ENCODE measurements around the gene CUEDC2.
A peak's percentile ranks its signal among the peaks of the same experiment; 100 is the strongest.
"Not testable (repeated sequence)": the region's sequence is repeated elsewhere in the genome, so short reads cannot be mapped to it uniquely, and the experiment has no call there.

The CUEDC2 gene

GRCh38 chr10:102432162-102432950 lies at the start of gene CUEDC2:
Gene CUEDC2 (minus strand): TSS chr10:102432574. CDS start chr10:102425188, 7,386 bp downstream.
- peak; percentile 88 for DNase-seq

- no peak for DNase-seq
These were observed 48.0 kb upstream of the CUEDC2 start for GRCh38 chr10:102480396-102480795.

DNA sequence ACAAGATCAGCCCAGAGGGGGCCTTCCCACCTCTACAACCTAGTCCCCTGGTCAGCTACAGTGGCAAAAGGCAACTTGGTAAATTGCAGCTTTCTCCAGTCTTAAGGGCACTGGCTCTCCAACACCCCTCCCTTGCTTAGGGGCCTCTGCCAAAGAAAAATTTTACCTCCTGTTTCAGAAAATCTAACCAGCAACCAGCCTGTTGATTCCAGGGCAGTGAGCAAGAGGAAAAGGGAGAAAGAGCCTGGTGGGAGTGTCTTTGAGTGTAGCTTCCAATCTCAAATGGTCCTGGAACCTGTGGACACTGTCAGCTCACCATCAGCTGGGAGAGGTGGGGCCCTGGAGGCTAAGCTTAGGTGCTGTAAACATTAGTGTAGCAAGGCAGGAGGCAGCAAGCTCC lies 47.3 kb upstream of the CUEDC2 start:
- DNase-seq = no peak

DNA sequence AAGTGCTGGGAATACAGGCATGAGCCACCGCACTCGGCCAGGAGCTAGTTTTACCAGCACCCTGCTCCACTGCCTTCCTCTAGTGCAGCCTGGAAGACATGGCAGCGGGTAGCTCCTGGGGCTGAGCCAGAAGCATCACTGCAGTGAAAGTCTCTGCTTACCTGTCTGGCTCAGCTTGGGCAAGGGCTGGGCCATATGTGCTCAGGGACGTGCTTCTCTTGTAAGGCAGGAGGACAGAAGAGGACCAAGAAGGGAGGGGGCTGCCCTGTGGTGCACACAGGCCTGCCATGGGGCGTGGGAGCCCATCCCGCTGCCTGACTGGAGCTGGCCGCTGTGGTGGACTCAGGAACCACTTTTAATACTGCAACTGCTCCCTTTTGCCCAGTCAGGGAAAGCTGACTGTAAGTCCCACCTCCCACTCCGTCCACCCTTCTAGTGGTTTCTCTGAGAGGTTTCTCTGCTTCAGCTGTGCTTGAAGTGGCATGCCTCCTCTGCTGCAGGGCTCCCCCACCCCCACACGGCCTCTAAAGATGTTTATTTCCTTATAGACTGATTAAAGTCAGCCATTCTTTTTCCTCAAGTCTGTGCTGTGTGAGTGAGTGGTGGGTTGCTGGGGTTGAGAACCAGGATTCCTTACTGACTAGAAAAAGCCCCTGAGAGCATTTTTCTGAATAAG lies 44.2 kb upstream of the CUEDC2 start:
- no peak for DNase-seq

DNA sequence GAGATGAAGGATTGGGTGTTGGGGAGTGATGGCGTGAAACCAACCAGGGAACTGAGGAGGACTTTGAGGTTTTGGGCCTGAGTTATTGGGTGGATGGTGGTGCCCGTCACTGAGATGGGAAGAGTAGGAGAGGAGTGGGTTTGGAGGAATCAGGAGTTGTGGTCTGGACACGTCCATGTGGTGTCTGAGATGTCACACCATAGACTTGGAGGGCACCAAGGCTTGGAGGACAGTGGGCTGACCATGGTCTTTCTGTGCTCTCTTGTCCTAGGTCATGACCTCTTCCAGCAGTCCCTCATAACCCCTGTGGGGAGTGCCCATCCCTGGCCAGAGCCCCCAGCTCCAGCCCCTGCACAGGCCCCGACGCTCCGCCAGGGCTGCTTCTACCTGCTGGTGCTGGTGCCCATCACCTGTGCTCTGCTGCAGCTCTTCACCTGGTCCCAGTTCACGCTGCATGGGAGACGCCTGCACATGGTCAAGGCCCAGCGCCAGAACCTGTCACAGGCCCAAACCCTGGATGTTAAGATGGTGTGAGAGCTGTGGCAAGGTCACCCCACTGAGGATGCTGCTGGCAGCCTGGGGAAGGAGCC lies 43.2 kb upstream of the CUEDC2 start:
- no peak for DNase-seq

- no peak for DNase-seq
These were observed 41.3 kb upstream of the CUEDC2 start for GRCh38 chr10:102473445-102474331.

- DNase-seq = no peak
These were observed 38.5 kb upstream of the CUEDC2 start for GRCh38 chr10:102470579-102471546.

DNA sequence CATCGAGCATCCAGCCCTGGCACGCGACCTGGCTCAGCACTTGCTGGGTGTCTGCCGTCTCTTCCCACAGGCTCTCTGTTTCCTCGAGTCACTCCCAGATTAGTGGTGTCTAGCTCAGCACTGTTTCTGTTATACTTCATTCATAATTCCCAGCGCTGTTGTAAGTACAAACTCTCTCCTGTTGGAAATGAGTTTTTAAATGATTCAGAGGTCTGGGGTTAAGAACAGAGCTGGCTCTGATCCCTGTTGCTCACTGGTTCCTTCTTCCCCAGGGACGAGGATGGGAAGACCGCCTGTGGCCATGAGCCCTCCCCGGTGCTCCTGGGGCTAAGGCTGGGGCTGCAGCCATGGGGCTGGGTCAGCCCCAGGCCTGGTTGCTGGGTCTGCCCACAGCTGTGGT lies 36.3 kb upstream of the CUEDC2 start:
- DNase-seq = no peak

GRCh38 chr10:102467971-102468438 lies 35.6 kb upstream of the CUEDC2 start:
- no peak for DNase-seq

DNA sequence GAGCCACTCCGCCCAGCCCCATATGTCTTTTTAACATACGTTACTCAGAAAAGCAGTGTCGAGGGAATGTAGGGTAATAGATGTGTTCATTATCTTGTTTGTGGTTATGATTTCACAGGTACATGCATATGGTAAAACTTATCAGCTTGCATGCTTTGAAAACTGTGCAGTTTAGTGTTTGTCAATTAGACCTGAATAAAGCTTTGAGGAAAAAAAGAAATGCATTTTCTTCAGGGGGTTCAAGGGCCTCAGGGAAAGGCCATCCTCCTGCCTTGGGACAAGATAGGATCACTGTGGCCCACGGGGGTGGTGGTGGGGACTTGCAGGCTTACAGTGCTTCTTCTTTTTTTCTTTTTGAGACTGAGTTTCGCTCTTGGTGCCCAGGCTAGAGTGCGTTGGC lies 34.9 kb upstream of the CUEDC2 start:
- DNase-seq = no peak

DNA sequence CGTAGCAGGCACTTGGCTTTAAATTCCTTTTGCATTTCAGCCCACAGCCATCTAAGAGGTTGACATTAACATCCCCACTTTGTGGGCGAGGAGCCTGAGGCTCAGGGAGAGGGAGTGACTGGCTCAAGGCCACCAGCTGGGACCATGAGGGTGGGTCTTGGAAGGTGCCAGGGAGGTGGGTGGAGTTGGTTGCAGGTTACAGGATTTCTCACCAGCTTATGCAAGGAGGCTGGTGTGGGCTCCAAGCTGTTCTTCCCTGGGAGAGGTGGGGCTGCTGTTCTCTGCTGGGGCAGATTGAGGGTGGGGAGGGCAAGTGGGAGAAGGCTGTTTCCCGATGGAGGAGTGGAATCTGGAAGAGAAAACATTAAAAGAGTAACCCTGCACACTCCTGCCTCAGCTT lies 33.1 kb upstream of the CUEDC2 start:
- DNase-seq = no peak

- DNase-seq = no peak
These were observed 31.6 kb upstream of the CUEDC2 start for GRCh38 chr10:102463983-102464382.

DNA sequence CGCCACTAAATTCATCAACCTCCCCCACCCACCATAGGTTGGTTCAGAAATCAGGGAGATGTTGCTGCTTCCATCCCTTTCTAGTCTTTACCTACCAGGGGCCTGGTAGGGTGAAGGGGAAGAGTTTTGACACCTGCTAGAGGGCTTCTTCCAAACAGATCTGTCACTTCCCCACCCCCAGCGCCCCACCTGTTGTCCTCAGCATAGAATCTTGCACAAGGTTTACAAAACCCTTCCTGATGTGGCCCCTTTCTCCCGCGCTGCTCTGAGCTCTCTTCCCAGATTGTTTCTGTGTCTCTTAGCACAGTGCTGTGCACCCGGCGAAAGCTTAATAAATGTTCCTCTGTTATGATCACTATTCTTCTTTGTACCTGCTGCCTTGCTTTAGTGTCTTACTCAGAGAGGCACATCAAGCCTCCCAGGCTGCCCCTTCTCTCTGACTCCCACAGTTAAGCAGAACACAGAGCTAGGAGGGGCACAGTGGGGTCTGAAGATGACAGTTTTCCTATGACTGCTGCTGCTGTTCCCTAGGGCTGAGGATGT lies 30.2 kb upstream of the CUEDC2 start:
- DNase-seq = no peak

- DNase-seq = peak; percentile 85
These were observed 29.0 kb upstream of the CUEDC2 start for GRCh38 chr10:102461187-102462054.

DNA sequence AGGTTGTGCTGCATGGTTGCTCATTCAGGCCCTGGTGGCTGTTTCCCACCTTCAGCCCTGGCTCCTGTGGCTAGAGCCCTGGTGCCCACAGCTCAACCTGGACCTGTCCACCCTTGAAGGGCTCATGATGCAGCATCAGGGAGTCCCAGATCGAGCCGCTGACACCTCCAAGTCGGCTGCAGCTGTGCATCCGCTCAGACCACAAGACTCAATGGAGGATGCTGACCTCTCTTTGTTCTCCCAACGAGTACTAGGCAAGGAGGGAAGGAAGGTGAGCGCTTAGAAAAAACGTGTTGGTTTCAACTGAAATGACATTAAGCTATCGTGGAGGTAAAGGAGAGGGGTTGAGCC lies 28.4 kb upstream of the CUEDC2 start:
- DNase-seq = no peak

GRCh38 chr10:102458656-102459055 lies 26.3 kb upstream of the CUEDC2 start:
- no peak for DNase-seq

GRCh38 chr10:102457591-102458150 lies 25.3 kb upstream of the CUEDC2 start:
- no peak for DNase-seq

DNA sequence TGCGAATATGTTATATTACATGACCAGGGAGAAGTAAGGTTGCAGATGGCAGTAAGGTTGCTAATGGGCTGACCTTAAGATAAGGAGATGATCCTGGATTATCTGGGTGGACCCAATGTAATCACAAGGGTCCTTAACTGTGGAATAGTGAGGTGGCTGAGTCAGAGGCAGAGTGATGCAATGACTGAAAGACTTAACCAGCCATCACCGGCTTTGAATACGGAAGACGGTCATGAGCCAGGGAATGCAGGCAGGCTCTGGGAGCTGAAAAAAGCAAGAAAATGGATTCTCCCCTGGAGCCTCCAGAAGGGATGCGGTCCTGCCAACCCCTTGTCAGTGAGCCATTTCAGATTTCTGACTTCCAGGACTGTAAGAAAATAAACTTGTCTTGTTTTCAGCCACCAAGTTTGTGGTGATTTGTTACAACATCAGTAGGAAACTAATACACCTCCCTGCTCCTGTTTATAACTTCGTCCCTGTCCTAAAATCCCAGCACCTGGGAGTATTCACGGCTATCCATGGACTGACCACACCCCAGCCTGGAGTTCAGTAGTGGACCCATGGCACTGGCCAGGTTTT lies 23.6 kb upstream of the CUEDC2 start:
- no peak for DNase-seq

GRCh38 chr10:102454662-102455487 lies 22.5 kb upstream of the CUEDC2 start:
- not testable (repeated sequence) for DNase-seq

Data from NCI-H1092 (cell line).